PC-3 (cell line): ENCODE data around the gene NDUFS2. TPM values are rescaled to one million over a fixed set of nuclear protein-coding genes. Genes with fewer than 3 reads are reported as not detected.

Experiments
- ATAC-seq: fragments of 200-7000 bp; cut with Tn5 transposase; 2 replicates; pipeline ENCODE4 v1.9.1; 2020; ENCODE audit warnings: mild to moderate bottlenecking, moderate library complexity
- BruUV-seq: library from RNA; stranded (reverse); fragments of 400-500 nt; replicated peaks from 2 replicates; lab custom pipeline; 2021; lab: Mats Ljungman, UMichigan
- CTCF ChIA-PET: fragments of 300-600 bp; sonication (Branson Sonifier 250); formaldehyde crosslinking; loops from one replicate; lab custom pipeline; 2022; ENCODE audit warnings: antibody characterized with exemption; lab: Charles Lee
- POLR2A ChIA-PET: fragments of 300-600 bp; sonication (Branson Sonifier 250); formaldehyde crosslinking; loops from one replicate; lab custom pipeline; 2022; ENCODE audit warnings: antibody characterized with exemption; ENCODE audit not compliant: unreplicated experiment; lab: Charles Lee
- DNase-seq: peaks from one replicate; pipeline ENCODE4 v3.0.0-alpha.2; 2015
- H2AFZ ChIP-seq: fragments of 300-600 bp; sonication (generic); 2 replicates; pipeline ENCODE4 v1.6.0; 2016; ENCODE audit warnings: antibody characterized with exemption, low read length
- H3F3A ChIP-seq: fragments of 300-600 bp; sonication (generic); one replicate; pipeline ENCODE4 v1.6.0; 2017; ENCODE audit warnings: antibody characterized with exemption, low read length, control low read depth, mild to moderate bottlenecking; ENCODE audit not compliant: unreplicated experiment
- H3K27ac ChIP-seq: fragments of 300-600 bp; sonication (generic); 2 replicates; pipeline ENCODE4 v1.5.1; 2016; ENCODE audit warnings: mild to moderate bottlenecking, low read length
- H3K27me3 ChIP-seq: fragments of 300-600 bp; sonication (generic); 2 replicates; pipeline ENCODE4 v1.6.1; 2016; ENCODE audit warnings: low read length, mixed read lengths
- H3K36me3 ChIP-seq: fragments of 300-600 bp; sonication (generic); 2 replicates; pipeline ENCODE4 v1.6.1; 2016; ENCODE audit warnings: low read depth, mixed run types, low read length, mixed read lengths
- H3K4me1 ChIP-seq: fragments of 300-600 bp; sonication (generic); 2 replicates; pipeline ENCODE4 v1.5.1; 2016; ENCODE audit warnings: low read length; ENCODE audit not compliant: insufficient read depth
- H3K4me2 ChIP-seq: fragments of 300-600 bp; sonication (generic); 2 replicates; pipeline ENCODE4 v1.6.0; 2016; ENCODE audit warnings: low read length
- H3K4me3 ChIP-seq: fragments of 300-600 bp; sonication (generic); 2 replicates; pipeline ENCODE4 v1.5.1; 2016; ENCODE audit warnings: mild to moderate bottlenecking, low read length, mixed read lengths
- H3K79me2 ChIP-seq: fragments of 300-600 bp; sonication (generic); 2 replicates; pipeline ENCODE4 v1.6.1; 2017; ENCODE audit warnings: low read length, mixed read lengths
- H3K9ac ChIP-seq: fragments of 300-600 bp; sonication (generic); 2 replicates; pipeline ENCODE4 v1.6.0; 2016; ENCODE audit warnings: mild to moderate bottlenecking, low read length
- H3K9me2 ChIP-seq: fragments of 300-600 bp; sonication (generic); replicated peaks from 2 replicates; pipeline ENCODE4 v1.6.1; 2016; ENCODE audit warnings: mixed run types, low read length, mixed read lengths
- H3K9me3 ChIP-seq: fragments of 300-600 bp; sonication (generic); 2 replicates; pipeline ENCODE4 v1.6.1; 2016; ENCODE audit warnings: low read length, mixed read lengths
- H4K20me1 ChIP-seq: fragments of 300-600 bp; sonication (generic); 2 replicates; pipeline ENCODE4 v1.6.1; 2016; ENCODE audit warnings: low read length, mixed read lengths
- EZH2 ChIP-seq: fragments of 300-600 bp; sonication (generic); IDR thresholded peaks from one replicate; pipeline ENCODE4 v1.6.1; 2017; ENCODE audit warnings: antibody characterized with exemption, mild to moderate bottlenecking, low read length; ENCODE audit not compliant: unreplicated experiment
- EZH2phosphoT487 ChIP-seq: fragments of 300-600 bp; sonication (generic); IDR thresholded peaks from 2 replicates; pipeline ENCODE4 v1.6.1; 2018; ENCODE audit warnings: mild to moderate bottlenecking, antibody characterized with exemption, low read length, borderline replicate concordance
- intact Hi-C: fragments of 100-400 bp; cut with micrococcal nuclease; formaldehyde crosslinking; loops from 2 replicates; pipeline ENCODE4 v1.9.0; 2023
- total RNA-seq: library from RNA; depleted of rRNA; stranded (reverse); fragments of >200 nt; gene quantifications from 2 replicates; pipeline ENCODE4 v1.2.3, GENCODE V29; 2014
- TF ChIP-seq, protein P1 (sequence below): fragments of 300-600 bp; sonication (generic); conservative IDR thresholded peaks from 2 replicates; pipeline ENCODE4 v1.5.1; 2017; ENCODE audit warnings: antibody characterized with exemption, low read depth, mild to moderate bottlenecking, low read length

Gene NDUFS2
- total RNA-seq, 1 experiment from 2014 or later: 168 TPM

DNA sequence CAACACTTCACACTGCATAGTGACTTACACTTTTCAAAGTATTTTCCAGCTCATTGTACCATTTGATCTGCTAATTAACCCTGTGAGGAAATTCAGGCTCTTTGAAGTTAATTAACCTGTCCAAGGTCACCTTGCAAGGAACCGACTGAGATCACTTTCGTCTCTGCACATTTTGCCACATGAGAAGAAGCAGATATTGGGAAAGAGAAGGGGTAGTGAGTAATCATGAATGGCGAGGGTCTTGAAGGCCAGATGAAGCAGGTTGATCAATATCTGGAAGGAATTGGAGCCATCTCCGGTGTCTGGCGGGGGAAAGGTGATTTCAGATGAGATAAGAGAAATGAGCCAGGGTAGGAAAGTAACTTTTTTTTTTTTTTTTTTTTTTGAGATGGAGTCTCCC is 17.8 kb downstream of the NDUFS2 start:
- Histone ChIP-seq H3K27ac (no peak overlapping the region), H3F3A (no peaks in the 10 kb centered on the region), H3K79me2 (no peaks in the 10 kb centered on the region), H3K36me3 (peaks cover 3% of the 10 kb centered on the region; the same call in 1 of the 2 replicates), H2AFZ (no peak overlapping the region), H3K4me2 (no peak overlapping the region), H3K4me1 (peaks cover 3% of the 10 kb centered on the region; the same call in 1 of the 2 replicates), H3K9me3 (no peaks in the 10 kb centered on the region), H3K27me3 (no peaks in the 10 kb centered on the region), H3K4me3 (no peak overlapping the region), H4K20me1 (no peaks in the 10 kb centered on the region), H3K9me2 (no peaks in the 10 kb centered on the region), H3K9ac (no peak overlapping the region)
- DNase-seq (no peak), ATAC-seq (no peak)
- ChIA-PET CTCF (interaction anchor here (0.7 kb wide), 1 partner anchor 23 kb away, joined by 3 read pairs; no protein-coding TSS in a partner anchor), POLR2A (no interaction called here)
- TF ChIP-seq EZH2phosphoT487 (no peak), EZH2 (no peak)
- TF ChIP-seq, protein P1, sequence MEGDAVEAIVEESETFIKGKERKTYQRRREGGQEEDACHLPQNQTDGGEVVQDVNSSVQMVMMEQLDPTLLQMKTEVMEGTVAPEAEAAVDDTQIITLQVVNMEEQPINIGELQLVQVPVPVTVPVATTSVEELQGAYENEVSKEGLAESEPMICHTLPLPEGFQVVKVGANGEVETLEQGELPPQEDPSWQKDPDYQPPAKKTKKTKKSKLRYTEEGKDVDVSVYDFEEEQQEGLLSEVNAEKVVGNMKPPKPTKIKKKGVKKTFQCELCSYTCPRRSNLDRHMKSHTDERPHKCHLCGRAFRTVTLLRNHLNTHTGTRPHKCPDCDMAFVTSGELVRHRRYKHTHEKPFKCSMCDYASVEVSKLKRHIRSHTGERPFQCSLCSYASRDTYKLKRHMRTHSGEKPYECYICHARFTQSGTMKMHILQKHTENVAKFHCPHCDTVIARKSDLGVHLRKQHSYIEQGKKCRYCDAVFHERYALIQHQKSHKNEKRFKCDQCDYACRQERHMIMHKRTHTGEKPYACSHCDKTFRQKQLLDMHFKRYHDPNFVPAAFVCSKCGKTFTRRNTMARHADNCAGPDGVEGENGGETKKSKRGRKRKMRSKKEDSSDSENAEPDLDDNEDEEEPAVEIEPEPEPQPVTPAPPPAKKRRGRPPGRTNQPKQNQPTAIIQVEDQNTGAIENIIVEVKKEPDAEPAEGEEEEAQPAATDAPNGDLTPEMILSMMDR: no peak
- BruUV-seq: no TSS peak
- intact Hi-C loops: no loop called here

DNA sequence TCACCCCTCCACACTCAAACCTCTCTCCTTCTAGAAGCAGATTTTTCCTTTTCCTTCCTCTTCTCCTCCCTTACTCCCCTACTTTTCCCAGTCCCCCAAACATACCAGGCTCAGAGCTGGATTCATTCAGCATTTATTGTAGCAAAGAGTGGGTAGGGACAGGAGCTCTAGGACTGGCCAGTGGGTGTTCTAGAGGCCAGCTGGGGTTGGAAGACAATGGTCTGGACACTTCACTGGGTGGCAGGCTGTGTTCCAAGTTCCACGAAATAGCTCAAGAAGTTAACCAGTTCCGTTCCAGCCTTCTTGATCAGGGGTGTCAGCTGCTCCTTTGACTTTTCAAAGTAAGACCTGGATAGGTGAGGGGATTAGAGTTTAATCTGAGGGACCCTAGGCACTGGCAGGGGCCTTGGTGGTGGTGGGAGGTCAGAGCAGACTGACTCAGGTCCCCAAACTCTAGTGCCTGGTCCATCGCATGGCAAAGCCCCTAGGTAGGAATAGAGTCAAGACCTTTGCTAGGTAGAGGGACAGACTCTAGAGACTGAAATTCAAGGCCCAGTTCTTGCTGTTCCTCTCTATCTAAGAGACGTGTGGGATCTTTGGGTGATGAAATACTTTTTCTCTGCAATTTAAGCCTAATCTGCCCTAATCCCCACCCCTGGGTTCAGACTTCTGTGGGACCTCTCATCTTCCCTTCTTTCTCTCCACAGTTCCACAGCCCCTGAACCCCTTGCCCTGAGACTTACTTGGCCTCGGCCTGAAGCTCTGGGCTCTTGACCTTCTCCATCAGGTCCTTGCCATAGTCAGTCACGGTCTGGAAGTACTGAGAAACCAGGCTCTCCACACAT is 20.2 kb downstream of the NDUFS2 start:
- no peak for TF ChIP-seq EZH2
- TF ChIP-seq EZH2phosphoT487: no peak
- TF ChIP-seq, protein P1: no peak
- no peaks in the 10 kb centered on the region for H3K9me3 ChIP-seq
- H3K4me3 ChIP-seq: no peak overlapping the region
- H3K36me3 ChIP-seq: no peaks in the 10 kb centered on the region
- no peak overlapping the region for H2AFZ ChIP-seq
- ChIA-PET CTCF (no interaction called here), POLR2A (no interaction called here)
- ATAC-seq: no peak
- H3K9me2 ChIP-seq: no peaks in the 10 kb centered on the region
- no peak for DNase-seq
- H3F3A ChIP-seq: no peaks in the 10 kb centered on the region
- intact Hi-C loops: no loop called here
- H3K4me1 ChIP-seq: peaks cover 18% of the 10 kb centered on the region
- BruUV-seq: no TSS peak
- H3K4me2 ChIP-seq: no peak overlapping the region
- no peak overlapping the region for H3K9ac ChIP-seq
- no peaks in the 10 kb centered on the region for H3K27me3 ChIP-seq
- no peak overlapping the region for H3K27ac ChIP-seq
- peaks cover 12% of the 10 kb centered on the region for H3K79me2 ChIP-seq
- no peaks in the 10 kb centered on the region for H4K20me1 ChIP-seq
